DMS 273 treated with DMSO at 0.1 percent for 48 hours (cell line): ENCODE data around the gene TULP4.
"Not testable (repeated sequence)": the region's sequence is repeated elsewhere in the genome, so short reads cannot be mapped to it uniquely, and the experiment has no call there.

Experiments
- DNase-seq: peaks from one replicate; lab custom pipeline; 2025; lab: John Stamatoyannopoulos, UW

The TULP4 gene

DNA sequence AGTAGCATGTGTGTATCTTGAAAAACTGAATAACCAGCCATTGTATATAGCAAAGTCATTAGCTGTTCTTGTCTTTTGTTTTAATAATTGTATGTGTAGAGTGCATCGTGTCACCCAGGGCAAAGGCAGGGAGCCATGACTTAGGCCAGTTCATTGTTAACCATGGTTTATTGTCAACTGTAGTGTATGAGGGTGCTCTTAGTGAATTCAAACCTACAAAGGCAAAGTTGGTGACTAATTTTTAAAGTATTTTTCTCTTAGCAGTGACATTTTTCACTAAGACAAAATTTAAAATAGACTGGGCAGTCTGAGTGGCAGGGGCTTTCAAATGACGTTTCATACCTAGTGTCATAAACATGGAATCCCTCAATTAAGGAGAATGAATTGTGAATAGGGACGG is 79.0 kb downstream of the TULP4 start:
- no peak for DNase-seq

DNA sequence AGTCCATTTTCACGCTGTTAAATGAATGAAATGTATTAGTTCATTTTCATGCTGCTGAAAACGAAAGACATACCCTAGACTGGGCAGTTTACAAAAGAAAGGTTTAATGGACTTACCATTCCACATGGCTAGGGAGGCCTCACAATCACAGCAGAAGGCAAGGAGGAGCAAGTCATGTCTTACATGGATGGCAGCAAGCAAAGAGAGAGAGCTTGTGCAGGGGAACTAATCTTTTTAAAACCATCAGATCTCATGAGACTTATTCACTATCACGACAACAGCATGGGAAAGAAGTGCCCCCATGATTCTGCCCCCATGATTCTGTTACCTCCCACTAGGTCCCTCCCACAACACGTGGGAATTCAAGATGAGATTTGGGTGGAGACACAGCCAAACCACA is 79.7 kb downstream of the TULP4 start:
- DNase-seq: not testable (repeated sequence)

DNA sequence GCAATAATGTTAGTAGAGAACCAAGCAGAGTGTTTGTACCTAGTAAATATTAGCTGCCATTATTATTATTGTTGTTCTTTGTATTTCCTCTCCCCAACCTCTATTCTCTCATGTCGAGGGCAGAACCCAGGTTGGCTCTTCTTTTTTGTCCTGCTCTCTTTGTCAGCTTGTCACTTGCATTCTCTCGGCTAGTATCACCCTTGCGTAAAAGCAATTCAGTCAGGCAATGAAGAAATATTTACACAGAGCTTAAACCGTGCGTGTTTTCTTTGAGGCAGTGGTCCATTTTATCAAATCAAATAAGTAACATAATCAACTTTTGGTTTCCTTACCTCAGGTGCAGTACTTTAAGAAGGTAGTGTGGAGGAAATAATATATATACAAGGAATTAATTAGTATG is 83.9 kb downstream of the TULP4 start:
- no peak for DNase-seq

DNA sequence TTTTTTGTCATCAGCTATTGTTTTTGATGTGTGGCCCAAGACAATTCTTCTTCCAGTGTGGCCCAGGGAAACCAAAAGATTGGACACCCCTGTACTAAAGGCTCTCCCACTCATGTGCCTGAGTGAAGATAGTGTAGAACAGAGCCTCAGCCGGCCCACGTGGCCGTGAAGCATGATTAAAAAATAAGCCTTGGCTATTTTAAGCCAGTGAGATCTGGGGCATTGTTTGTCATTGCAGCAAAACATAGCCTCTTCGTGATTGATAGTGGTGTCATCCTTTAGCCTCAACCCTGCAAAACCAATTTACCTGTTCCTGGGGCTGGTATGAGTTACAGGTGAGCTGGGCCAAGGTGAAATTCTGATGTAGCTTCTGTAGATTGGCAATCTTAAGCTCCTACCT is 85.3 kb downstream of the TULP4 start:
- no peak for DNase-seq

DNA sequence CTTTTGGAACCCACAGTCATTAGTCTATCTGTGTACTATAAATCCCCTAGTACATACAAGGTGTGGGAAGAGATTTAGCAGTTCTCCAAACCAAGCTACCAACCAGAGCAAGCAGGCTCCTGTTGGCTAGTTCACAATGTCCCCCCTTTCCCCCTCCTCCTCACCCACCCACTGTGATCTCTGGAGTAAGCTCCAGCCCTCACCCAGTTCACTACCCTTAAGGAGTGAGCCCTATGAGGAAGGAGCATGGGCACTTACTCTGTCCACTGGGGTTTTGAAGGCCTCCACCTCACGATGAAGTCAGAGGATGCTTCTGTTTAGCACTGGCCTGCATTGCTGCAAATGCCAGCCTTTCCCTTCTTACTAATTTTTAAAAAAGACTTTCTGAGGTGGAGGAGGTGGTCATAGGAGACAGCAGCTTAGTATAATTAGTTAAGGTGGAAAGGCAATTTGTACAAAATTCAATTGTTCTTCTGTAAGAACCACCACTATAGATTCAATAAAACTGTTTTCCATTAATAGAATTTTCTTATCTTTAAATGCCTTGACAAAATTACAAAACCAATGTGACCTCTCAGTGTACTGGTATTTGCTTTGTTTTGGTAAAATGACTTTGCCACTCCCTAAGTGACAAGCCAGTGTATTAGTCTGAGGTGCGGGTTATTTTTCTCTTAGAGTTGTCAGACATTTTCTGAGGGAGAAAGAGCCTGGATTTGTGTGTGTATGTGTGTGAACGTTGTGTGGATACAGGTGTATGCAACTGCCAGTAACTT is 86.2 kb downstream of the TULP4 start:
- DNase-seq: no peak

DNA sequence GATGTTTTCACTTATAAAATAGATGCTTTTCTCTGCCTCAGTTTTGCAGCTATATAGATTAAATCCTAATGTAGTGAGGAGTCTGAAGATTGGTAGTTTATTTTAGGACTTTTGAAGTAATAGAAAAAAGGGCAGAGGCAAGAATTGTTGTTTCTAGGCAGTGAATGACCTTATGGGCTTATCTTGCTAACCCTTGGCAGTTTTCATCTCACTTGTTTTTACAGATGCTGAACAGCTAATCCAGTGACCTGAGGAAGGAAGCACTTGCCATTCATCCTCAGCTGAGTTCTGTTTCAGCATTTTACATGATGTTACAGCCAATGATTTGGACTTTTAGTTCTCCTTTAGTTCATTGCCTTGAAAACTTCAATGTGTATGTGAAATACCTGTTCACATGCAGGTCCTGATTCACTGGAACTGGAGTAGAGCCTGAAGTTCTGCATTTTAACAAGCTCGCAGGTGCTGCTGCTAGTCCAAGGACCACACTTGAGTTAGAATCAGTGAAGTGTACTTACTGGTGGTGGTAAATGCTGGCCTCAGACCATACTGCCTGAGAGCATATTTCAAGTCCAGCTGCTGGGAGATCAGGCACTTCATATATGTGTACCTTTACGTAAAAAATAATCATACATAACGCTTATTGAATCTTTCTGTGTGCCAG is 86.9 kb downstream of the TULP4 start:
- DNase-seq: no peak

DNA sequence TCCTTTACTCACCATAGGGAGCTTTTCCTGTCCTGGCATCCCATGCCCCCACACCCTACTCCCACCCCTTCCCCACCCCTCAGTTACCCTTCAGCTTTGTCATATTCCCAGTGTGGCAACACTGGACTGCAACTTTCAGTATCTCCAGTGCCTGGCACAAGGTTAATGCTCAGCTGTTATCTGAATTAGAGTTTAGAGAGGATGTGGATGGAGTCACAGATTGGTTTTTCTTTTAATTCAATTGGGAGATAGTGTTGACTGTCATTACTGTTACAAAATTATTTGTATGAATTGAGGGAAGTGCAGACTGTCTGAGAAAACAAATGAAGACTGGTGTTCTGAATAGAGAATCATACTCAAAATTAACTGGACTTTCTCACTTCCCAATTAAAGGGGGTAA is 89.9 kb downstream of the TULP4 start:
- DNase-seq: no peak

DNA sequence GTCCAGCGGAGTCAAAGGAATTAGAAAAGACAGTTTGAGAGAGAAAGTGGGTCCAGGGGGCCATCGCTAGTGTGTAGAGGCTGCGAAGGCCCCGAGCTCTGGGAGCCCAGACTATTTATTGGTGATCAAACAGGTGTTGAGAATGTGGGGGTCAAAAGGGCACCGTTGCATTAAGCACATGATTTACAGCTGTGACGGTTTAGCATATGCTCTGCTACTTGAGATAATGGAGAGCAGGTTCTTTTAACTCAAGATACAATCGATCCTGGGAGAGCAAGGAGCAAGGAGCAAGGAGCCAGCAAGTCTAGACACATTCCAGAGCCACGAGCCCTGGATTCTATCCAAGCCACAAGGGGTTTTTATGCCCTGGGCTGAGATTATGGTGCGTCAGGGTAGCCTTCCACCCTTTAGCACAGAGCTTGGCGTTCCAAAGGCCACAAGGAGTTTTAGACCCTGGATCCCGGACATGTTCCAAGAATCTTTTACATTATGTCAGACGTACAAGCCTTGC is 93.1 kb downstream of the TULP4 start:
- not testable (repeated sequence) for DNase-seq

DNA sequence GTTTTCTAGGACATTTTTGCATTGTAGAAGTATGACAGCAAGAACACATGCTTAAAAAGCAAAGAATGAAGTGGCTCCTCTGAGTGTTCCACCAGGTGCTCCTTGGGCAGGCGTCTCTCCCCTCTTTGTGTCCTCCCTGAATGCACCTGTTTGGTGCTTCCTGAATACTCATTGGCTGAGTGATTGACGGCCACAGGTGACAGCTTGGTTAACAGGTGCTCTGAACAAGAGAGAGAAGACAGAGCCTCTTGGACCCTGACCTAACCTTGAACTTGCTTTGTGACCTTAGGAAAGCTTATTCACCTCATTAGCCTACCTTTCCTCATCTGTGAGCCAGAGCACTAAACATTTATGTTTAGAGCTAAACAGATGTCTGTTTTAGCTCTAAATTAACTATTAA is 93.7 kb downstream of the TULP4 start:
- DNase-seq: no peak

DNA sequence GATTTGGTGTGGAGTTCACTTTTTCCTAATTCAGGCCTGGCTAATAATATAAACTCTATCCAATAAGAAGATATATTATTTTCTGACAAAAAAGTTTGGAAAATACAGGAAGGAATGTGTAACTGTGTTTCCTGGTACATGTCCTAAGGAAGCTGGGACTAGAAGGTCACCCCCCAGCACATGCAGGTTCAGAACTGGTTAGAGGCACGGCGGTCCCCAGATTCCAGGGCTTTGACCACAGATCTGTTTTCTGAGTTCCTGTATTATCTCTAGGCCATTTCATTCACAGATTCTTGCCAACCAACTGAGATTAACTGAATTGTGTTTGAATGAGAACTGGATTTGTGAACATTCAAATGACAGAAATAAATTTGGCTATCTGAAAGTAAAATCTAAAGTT is 94.5 kb downstream of the TULP4 start:
- no peak for DNase-seq

DNA sequence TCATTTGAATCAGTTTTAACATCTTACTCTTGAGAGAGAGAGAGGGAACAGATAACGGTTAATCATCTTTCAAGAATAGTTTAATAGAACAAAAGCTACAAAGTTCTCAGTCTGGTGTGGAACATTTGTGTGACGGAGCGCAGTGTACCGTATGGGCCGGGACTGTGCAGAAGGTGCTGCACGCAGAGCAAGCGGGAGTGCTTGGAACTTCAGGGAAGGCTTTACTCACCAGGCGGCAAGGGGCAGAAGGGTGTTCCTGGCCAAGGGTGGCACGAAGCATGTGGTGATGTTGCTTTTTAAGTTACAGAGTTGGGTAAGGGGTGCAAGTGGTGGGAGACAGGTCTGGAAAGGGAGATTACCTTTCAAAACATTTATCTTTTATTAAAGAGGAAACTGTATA is 95.7 kb downstream of the TULP4 start:
- DNase-seq: no peak

DNA sequence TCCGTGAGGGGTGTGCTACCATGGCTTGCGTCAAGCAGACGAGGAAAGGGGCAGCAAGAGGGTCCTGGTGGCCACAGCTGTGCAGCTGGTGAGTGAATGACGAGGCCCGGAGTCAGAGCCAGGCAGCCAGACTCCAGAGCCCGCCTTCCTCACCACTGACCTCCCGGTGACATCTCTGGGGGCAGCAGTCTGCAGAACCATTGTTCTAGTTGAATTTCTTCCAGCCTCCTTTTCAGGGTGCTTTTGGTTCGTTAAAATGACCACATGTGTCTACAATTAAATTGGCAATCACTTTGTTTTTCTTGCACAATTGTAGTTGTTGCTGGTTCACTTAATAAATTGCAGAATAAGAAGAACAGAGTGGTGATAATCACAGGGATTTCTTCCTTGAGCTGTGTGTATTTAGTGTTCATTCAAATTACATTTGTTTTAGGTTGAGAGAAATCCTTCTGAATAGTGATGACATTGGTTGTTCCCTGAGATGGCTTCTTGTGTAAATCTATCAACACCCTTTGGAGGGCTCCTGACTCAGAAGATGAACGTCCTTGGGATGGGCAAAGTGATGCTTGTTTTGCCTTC is 96.4 kb downstream of the TULP4 start:
- no peak for DNase-seq

DNA sequence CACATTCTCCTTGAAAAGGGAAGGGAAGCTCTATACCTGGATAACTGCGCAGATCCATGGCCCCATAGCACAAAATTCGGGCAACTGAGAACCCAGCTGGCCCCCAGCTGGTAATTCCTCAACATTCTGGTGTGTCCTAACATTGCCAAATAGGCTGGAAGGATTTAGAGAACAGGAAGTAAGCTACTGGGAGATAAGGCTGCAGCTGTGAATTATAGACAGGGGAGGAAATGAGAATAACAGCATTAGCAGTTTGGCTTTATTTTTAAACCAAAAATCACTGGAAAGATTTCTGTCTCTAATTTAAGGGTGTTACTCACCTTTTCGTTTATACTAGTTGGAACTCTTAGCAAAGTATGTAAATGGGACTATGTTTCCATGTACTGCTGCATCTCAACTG is 97.2 kb downstream of the TULP4 start:
- no peak for DNase-seq

DNA sequence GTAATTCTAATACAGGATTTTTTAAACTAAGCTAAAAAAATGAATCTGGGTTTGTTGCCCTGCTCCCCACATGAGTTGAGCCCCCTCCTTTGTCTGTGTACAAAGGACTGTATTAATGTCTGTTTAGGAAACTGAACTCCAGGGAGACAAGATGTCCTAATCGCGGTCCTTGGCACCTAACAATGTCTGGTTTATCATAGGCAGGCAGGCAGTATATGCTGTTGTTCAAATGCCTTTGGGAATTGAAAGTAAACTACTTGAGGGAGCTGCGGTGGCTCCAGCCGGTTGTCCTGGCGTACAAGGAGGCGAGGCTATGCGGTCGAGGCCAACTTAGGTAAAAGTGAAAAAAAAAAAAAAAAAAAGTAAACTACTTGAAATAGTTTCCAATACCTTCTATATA is 98.5 kb downstream of the TULP4 start:
- DNase-seq: no peak

DNA sequence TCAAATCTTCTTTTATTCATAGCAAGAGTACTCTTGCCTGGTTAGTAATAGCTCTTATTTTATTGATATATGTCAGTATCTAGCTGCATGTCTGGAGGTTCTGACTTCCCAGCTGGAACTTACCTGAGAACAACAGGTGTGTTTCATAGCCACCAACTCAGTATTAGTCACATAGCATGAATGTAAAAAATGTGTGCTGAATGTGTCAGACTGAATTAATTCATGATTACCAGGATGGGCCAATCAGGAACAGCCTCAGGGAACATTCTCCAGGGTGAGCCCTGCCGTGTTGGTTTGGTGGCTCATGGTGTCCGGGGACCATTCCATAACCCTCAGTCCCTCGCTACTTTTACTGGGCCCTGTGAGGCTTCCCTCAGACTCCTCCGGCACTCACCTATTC is 99.7 kb downstream of the TULP4 start:
- DNase-seq: no peak

DNA sequence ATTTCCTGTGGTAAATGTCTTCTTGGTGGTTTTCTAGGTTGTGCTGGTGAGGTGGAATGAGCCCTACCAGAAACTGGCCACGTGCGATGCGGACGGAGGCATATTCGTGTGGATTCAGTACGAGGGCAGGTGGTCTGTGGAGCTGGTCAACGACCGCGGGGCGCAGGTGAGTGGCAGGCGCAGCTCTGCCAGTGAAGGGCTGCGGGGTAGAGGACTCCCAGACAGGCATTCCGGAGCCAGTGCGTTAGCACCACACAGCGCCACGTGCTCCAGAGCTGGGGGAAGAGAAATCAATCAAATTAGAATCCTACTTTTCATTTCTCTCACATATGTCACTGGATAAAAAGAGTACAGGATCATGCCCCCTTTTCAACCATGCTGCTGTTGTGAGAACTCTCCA is 100.8 kb downstream of the TULP4 start:
- no peak for DNase-seq

DNA sequence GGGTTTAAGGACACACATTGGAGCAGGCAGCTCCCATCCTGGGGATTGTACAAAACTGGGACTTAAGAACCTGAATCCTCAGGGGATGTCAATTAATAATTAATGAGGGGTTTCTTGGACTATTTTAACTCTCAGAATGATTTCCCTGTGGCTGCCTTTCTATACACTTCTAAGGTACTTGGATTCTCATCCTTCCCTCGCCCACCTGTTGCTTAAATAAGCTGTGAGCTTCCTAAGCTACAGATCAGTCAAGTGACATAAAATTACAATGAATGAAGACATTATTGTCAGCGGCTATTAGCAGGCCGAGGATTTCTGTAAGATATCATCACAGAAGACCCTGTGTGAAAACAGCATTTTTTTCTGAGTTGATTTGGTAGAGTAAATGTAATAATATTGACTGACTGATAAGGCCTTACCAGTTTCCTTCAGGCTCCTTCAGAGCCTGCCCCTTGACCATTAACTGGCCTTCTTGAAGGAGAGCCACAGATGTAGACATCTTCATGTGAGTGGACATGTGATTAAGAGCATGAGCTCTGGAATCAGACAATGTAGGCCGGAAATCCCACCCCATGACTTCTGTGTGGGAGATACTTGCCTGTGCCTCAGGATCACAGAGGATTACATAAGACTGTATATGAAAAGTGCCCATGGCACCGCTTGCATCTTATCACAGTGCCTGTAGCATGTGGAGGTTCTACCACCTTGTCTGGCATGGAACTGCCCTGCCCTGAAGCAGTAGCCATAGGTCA is 101.7 kb downstream of the TULP4 start:
- DNase-seq: no peak

DNA sequence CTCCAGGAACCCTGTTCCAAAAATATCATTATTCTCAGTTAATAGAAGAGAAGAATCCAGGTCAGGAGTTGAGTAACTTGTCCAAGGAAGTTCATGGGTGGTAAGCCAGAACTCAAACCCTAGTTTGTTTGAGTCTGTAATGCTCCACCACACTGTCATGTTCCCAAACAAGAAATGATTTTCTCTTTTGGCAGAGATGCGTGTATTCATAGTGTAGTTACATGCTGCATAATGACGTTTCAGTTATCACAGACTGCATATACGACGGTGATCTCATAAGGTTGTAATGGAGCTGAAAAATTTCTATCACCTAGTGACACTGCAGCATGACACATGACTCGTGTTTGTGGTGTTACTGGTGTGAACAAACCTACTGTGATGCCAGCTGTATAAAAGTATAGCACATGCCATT is 102.6 kb downstream of the TULP4 start:
- no peak for DNase-seq

DNA sequence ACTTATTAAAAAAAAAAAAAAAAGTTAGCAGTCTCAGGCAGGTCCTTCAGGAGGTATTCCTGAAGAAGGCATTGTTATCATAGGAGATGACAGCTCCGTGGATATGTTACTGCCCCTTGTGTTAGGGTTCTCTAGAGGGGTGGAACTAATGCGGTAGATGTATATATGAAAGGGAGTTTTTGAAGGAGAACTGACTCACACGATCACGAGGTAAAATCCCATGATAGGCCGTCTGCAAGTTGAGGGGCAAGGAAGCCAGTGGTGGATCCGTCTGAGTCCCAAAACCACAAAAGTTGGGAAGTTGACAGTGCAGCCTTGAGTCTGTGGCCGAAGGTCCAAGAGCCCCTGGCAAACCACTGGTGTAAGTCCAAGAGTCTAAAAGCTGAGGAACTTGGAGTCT is 103.4 kb downstream of the TULP4 start:
- no peak for DNase-seq

DNA sequence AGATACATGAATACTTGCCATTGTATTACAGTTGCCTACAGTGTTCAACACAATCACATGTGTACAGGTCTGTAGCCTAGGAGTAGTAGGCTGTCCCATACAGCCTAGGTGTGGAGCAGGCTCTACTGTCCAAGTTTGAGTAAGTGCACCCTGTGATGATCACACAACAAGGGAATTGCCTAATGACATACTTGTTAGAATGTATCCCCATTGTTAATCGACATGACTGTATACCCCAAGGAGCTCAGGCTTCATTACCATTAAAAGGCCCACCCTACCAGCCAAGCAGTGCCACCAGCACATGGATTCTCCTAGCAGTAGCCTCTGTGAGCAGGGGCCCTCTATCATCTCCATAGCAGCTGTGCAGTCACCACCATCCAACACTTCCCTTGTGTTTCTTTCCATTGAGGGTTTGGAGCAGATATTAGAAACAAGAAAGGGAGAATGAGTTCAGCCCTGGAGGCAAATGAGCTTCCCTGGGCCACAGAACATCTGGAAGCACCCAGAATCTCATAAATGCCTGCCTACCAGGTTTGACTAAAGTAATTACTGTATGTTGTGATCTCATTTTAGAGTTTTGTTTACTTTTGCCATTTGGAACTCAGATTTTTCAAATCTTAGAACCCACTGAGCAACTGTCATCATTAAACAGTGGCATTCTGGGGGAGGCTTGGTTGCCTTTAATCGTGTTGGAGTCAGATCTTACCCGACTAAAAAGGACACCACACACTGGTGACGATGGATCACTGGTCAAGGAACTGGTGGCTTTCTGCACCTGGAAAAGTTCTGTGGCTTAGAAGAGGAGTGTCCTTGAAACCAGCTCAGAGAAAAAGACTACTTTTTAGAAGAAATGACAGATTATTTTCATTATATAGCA is 104.9 kb downstream of the TULP4 start:
- no peak for DNase-seq

DNA sequence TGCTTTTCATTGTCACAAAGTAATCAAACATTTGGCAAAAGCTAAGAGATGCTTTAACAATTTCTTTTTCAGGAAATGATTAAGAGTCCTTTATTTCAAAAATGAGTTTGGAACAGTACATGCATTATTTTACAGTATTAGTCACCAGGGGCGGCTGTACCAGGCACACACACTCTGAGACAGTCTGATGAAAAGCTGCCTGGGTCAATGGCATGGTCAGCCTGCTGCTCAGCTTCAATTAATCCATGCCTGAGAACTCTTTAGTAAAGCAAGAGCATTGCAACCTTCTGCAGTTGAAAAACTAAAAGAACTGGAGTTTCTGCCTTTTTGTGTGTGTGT is 105.5 kb downstream of the TULP4 start:
- DNase-seq: no peak

DNA sequence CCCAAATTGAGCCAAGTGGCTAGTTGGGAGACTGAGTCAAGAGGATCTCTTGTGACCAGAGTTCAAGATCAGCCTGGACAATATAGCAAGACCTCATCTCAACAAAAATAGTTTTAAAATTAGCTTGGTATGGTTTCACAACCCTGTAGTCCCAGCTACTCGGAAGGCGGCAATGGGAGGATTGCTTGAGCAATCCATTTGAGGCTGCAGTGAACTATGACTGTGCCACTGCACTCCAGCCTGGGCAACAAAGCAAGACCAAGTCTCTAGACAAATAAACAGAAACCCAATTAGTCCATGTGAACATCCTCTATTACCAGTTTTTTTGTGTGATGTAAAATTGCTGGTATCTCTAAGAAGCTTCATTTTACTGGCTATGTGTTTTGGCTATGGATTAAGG is 106.2 kb downstream of the TULP4 start:
- DNase-seq: no peak
